ENCODE measurements around the gene RGS21. TPM values are rescaled to one million over a fixed set of nuclear protein-coding genes. Genes with fewer than 3 reads are reported as not detected.

RGS21 gene
- total RNA-seq, 2 donors from 2014 or later = not detected

GRCh38 chr1:192375306-192375705 is 58.5 kb downstream of the RGS21 start:
- no peaks in the 10 kb centered on the region for H3K9me3 ChIP-seq
- no peak for DNase-seq (ENCODE audit: low spot score)
- no peak overlapping the region for H3K4me3 ChIP-seq
- TF ChIP-seq, protein P1, sequence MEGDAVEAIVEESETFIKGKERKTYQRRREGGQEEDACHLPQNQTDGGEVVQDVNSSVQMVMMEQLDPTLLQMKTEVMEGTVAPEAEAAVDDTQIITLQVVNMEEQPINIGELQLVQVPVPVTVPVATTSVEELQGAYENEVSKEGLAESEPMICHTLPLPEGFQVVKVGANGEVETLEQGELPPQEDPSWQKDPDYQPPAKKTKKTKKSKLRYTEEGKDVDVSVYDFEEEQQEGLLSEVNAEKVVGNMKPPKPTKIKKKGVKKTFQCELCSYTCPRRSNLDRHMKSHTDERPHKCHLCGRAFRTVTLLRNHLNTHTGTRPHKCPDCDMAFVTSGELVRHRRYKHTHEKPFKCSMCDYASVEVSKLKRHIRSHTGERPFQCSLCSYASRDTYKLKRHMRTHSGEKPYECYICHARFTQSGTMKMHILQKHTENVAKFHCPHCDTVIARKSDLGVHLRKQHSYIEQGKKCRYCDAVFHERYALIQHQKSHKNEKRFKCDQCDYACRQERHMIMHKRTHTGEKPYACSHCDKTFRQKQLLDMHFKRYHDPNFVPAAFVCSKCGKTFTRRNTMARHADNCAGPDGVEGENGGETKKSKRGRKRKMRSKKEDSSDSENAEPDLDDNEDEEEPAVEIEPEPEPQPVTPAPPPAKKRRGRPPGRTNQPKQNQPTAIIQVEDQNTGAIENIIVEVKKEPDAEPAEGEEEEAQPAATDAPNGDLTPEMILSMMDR (IDR thresholded peaks at IDR 0.05) = no peak
- no peak for ATAC-seq (ENCODE audit: insufficient number of reproducible peaks, low FRiP score, low read depth)
- no peaks in the 10 kb centered on the region for H3K36me3 ChIP-seq
- no peak overlapping the region for H3K27ac ChIP-seq
- no peaks in the 10 kb centered on the region for H3K27me3 ChIP-seq (replicated peaks; ENCODE audit: insufficient read depth)
- H3K4me1 ChIP-seq (ENCODE audit: control insufficient read depth in 1 of 2, low read depth in 2 of 2) = no peaks in the 10 kb centered on the region

- TF ChIP-seq, protein P1 (IDR thresholded peaks at IDR 0.05) = no peak
- no peaks in the 10 kb centered on the region for H3K4me1 ChIP-seq (ENCODE audit: control insufficient read depth in 1 of 2, low read depth in 2 of 2)
- no peak overlapping the region for H3K27ac ChIP-seq
- no peaks in the 10 kb centered on the region for H3K9me3 ChIP-seq
- no peak overlapping the region for H3K4me3 ChIP-seq
- ATAC-seq (ENCODE audit: insufficient number of reproducible peaks, low FRiP score, low read depth) (no peak), DNase-seq (ENCODE audit: low spot score) (no peak)
- no peaks in the 10 kb centered on the region for H3K36me3 ChIP-seq
- no peaks in the 10 kb centered on the region for H3K27me3 ChIP-seq (replicated peaks; ENCODE audit: insufficient read depth)
Measured at GRCh38 chr1:192376374-192376773, 59.6 kb downstream of the RGS21 start.

GRCh38 chr1:192378276-192378675 is 61.5 kb downstream of the RGS21 start:
- no peak overlapping the region for H3K27ac ChIP-seq

DNA sequence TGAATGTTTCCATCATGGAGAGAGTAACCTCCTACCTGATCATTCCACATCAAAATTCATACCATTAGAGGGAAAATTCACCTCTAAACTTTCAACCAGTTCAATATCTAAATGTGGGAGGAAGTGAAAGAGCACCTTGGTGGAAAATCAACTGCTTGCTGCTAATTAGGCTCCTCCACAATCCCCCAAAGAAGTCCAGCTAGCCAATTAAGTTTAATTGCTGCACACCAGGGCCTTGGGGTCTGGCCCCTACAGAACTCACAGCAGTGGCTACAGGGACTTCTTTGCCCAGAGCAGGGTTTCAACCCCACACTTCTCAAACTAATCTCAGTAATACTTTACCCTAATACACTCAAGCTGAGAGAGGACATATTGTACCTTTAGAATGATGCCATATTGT is 62.1 kb downstream of the RGS21 start:
- TF ChIP-seq, protein P1 (IDR thresholded peaks at IDR 0.05) = no peak
- no peaks in the 10 kb centered on the region for H3K9me3 ChIP-seq
- no peaks in the 10 kb centered on the region for H3K27me3 ChIP-seq (replicated peaks; ENCODE audit: insufficient read depth)
- no peaks in the 10 kb centered on the region for H3K36me3 ChIP-seq
- H3K4me1 ChIP-seq (ENCODE audit: control insufficient read depth in 1 of 2, low read depth in 2 of 2) = no peaks in the 10 kb centered on the region
- no peak for ATAC-seq (ENCODE audit: insufficient number of reproducible peaks, low FRiP score, low read depth)
- no peak overlapping the region for H3K27ac ChIP-seq
- no peak overlapping the region for H3K4me3 ChIP-seq
- DNase-seq (ENCODE audit: low spot score) = no peak

More at GRCh38 chr1:192378276-192378675, 61.5 kb downstream of the RGS21 start:
- ATAC-seq (ENCODE audit: insufficient number of reproducible peaks, low FRiP score, low read depth) (no peak), DNase-seq (ENCODE audit: low spot score) (no peak)
- Histone ChIP-seq H3K4me3 (no peak overlapping the region), H3K9me3 (no peaks in the 10 kb centered on the region), H3K27me3 (replicated peaks; ENCODE audit: insufficient read depth) (no peaks in the 10 kb centered on the region), H3K4me1 (ENCODE audit: control insufficient read depth in 1 of 2, low read depth in 2 of 2) (no peaks in the 10 kb centered on the region), H3K36me3 (no peaks in the 10 kb centered on the region)
- TF ChIP-seq, protein P1 (IDR thresholded peaks at IDR 0.05) = no peak

- H3K4me1 ChIP-seq (ENCODE audit: control insufficient read depth in 1 of 2, low read depth in 2 of 2) = no peaks in the 10 kb centered on the region
- no peak overlapping the region for H3K27ac ChIP-seq
- peaks cover 3% of the 10 kb centered on the region for H3K9me3 ChIP-seq
- TF ChIP-seq, protein P1 (IDR thresholded peaks at IDR 0.05) = no peak
- H3K36me3 ChIP-seq = no peaks in the 10 kb centered on the region
- H3K27me3 ChIP-seq (replicated peaks; ENCODE audit: insufficient read depth) = no peaks in the 10 kb centered on the region
- ATAC-seq (ENCODE audit: insufficient number of reproducible peaks, low FRiP score, low read depth) = no peak
- DNase-seq (ENCODE audit: low spot score) = no peak
- H3K4me3 ChIP-seq = no peak overlapping the region
Measured at GRCh38 chr1:192379554-192379953, 62.8 kb downstream of the RGS21 start.
